WERI-Rb-1 (cell line): ENCODE data around the gene STAB1.

Experiments
- DNase-seq: peaks from one replicate; pipeline ENCODE4 v3.0.0-alpha.2; 2020
- H3K27ac ChIP-seq: fragments of 250-450 bp; sonication (Bioruptor Pico); 2 replicates; pipeline ENCODE4 v1.5.1; 2020; ENCODE audit warnings: mild to moderate bottlenecking, moderate library complexity
- H3K27me3 ChIP-seq: fragments of 250-450 bp; sonication (Bioruptor Pico); 2 replicates; pipeline ENCODE4 v1.5.1; 2021; ENCODE audit warnings: mild to moderate bottlenecking, low read depth, moderate library complexity; ENCODE audit not compliant: insufficient read depth, severe bottlenecking
- H3K36me3 ChIP-seq: fragments of 250-450 bp; sonication (Bioruptor Pico); 2 replicates; pipeline ENCODE4 v1.5.1; 2020; ENCODE audit warnings: mild to moderate bottlenecking, moderate library complexity
- H3K4me3 ChIP-seq: 2 replicates; pipeline ENCODE4 v1.5.1; 2011; ENCODE audit warnings: low read depth, mild to moderate bottlenecking, control low read depth, low read length
- H3K9me3 ChIP-seq: fragments of 250-450 bp; sonication (Bioruptor Pico); 2 replicates; pipeline ENCODE4 v1.5.1; 2021; ENCODE audit warnings: mild to moderate bottlenecking, moderate library complexity; ENCODE audit not compliant: severe bottlenecking
- CTCF ChIP-seq: IDR thresholded peaks from 2 replicates; pipeline ENCODE4 v1.5.1; 2011; ENCODE audit warnings: low read depth, mild to moderate bottlenecking, control low read depth, inconsistent platforms, low read length

STAB1 gene

GRCh38 chr3:52471371-52472238, 23.5 kb upstream of the STAB1 start:
- no peak overlapping the region for H3K4me3 ChIP-seq
- peak overlapping the region; percentile 99 for H3K27ac ChIP-seq
- H3K36me3 ChIP-seq = peaks cover 79% of the 10 kb centered on the region
- no peaks in the 10 kb centered on the region for H3K27me3 ChIP-seq
- peak; percentile 86 for TF ChIP-seq CTCF
- H3K9me3 ChIP-seq = no peaks in the 10 kb centered on the region
- peak; percentile 66 for DNase-seq

DNA sequence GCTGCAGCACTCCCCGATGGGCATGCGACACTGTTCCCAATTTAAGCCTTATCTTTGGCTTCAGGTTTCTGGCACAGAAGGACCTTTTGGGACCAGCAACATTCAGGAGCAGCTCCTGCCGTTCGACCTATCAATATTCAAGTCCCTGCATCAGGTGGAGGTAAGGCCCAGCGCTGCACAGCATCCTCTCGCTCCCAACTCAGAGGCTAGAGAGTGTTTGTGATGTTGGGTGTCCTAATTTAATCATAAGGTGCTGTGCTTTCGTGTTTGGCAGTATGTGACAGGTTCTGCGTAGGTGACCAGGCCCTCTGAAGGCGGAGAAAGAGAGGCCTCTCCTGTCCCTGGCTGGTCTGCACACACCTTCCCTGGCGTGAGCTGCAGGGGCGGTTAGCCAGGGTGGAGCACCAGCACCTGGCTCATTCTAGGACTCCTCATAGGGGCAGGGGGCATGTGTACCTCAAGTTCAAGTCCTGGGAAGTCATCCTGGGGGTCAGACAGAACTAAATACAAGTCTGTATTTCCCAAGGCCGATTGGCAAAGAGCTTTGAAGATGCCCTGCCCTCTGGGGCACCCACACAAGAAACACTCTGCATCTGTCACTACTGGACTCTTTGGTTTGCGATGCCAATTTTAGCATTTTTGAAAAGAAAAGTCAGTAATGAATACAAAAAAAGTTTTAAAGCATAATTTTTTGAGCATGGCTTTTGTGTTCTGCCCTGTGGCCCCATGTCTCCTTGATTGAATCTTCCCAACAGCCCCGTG, 22.7 kb upstream of the STAB1 start:
- Histone ChIP-seq H3K4me3 (no peak overlapping the region), H3K27ac (peak overlapping the region; percentile 35), H3K27me3 (no peaks in the 10 kb centered on the region), H3K9me3 (no peaks in the 10 kb centered on the region), H3K36me3 (peaks cover 82% of the 10 kb centered on the region)
- TF ChIP-seq CTCF = no peak
- DNase-seq = no peak

- H3K36me3 ChIP-seq = peaks cover 82% of the 10 kb centered on the region
- TF ChIP-seq CTCF = no peak
- H3K4me3 ChIP-seq = no peak overlapping the region
- DNase-seq = no peak
- H3K9me3 ChIP-seq = no peaks in the 10 kb centered on the region
- no peaks in the 10 kb centered on the region for H3K27me3 ChIP-seq
- H3K27ac ChIP-seq = peak overlapping the region; percentile 49
Measured at GRCh38 chr3:52473026-52473425, 22.1 kb upstream of the STAB1 start.

GRCh38 chr3:52477076-52477795, 17.9 kb upstream of the STAB1 start:
- Histone ChIP-seq H3K9me3 (no peaks in the 10 kb centered on the region), H3K27me3 (no peaks in the 10 kb centered on the region), H3K36me3 (peaks cover 100% of the 10 kb centered on the region), H3K27ac (no peak overlapping the region), H3K4me3 (no peak overlapping the region)
- DNase-seq = no peak
- TF ChIP-seq CTCF = no peak

DNA sequence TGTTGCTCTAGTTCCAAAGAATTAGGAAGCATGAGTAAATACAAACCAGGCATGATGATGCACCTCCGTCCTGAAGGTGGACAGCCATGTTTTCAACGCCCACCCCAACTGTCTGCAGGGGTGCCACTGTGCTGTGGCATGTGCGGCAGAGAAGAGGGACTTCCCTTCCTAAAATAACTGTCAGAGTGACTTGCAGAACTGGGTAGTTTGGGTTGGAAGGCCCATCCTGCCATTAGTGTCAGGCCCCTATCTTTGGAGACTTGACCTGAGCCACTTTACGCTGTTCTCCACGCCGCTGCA, 17.4 kb upstream of the STAB1 start:
- TF ChIP-seq CTCF = no peak
- no peaks in the 10 kb centered on the region for H3K9me3 ChIP-seq
- H3K27me3 ChIP-seq = no peaks in the 10 kb centered on the region
- peaks cover 100% of the 10 kb centered on the region for H3K36me3 ChIP-seq
- no peak for DNase-seq
- H3K27ac ChIP-seq = no peak overlapping the region
- H3K4me3 ChIP-seq = no peak overlapping the region
